SU-DHL-6 (cell line): ENCODE results near the gene SLC35A5.

Source experiments
- EZH2phosphoT487 ChIP-seq: fragments of 200-600 bp; sonication (generic), shearing (Covaris generic); conservative IDR thresholded peaks from 2 replicates; pipeline ENCODE4 v1.6.1; 2018; ENCODE audit warnings: mild to moderate bottlenecking, antibody characterized with exemption, low read length, moderate library complexity, mixed read lengths
- TF ChIP-seq, protein P1 (sequence below): fragments of 200-600 bp; sonication (generic); IDR thresholded peaks from one replicate; pipeline ENCODE4 v1.5.1; 2017; ENCODE audit warnings: antibody characterized with exemption, mild to moderate bottlenecking, low read length, moderate library complexity; ENCODE audit not compliant: insufficient read depth, poor library complexity, severe bottlenecking

DNA sequence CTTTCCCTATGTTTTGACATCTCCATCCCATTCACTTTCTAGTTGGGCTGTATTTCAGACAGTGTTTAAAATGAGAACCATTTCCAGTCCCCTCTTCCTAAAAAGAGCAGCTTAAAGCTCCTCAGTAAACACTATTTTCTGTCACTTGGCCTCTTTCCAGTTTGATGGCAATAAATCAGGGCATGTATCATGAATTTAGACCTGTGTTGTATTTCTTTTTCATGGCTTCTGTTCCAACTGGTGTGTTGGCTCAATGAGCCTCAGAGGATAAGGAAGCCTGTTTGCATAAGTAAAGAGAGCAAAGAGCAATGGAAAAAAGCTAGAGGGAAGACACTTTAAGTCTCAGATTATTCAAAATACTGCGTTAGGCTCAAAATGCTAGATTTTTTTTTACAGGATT, 71.9 kb downstream of the SLC35A5 start:
- TF ChIP-seq, protein P1, sequence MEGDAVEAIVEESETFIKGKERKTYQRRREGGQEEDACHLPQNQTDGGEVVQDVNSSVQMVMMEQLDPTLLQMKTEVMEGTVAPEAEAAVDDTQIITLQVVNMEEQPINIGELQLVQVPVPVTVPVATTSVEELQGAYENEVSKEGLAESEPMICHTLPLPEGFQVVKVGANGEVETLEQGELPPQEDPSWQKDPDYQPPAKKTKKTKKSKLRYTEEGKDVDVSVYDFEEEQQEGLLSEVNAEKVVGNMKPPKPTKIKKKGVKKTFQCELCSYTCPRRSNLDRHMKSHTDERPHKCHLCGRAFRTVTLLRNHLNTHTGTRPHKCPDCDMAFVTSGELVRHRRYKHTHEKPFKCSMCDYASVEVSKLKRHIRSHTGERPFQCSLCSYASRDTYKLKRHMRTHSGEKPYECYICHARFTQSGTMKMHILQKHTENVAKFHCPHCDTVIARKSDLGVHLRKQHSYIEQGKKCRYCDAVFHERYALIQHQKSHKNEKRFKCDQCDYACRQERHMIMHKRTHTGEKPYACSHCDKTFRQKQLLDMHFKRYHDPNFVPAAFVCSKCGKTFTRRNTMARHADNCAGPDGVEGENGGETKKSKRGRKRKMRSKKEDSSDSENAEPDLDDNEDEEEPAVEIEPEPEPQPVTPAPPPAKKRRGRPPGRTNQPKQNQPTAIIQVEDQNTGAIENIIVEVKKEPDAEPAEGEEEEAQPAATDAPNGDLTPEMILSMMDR, result no peak
- no peak for TF ChIP-seq EZH2phosphoT487
